Measurements from ENCODE around the gene CLIP1. TPM values are rescaled to one million over a fixed set of nuclear protein-coding genes. Genes with fewer than 3 reads are reported as not detected.

Gene CLIP1
- total RNA-seq, 1 donor from 2014 or later = 55.8 TPM

GRCh38 chr12:122411537-122411936 is 10.9 kb downstream of the CLIP1 start:
- H3K27ac Mint-ChIP-seq (ENCODE audit: unreplicated experiment) = no peak overlapping the region
- H3K27me3 Mint-ChIP-seq (ENCODE audit: low read depth) = no peaks in the 10 kb centered on the region
- no peaks in the 10 kb centered on the region for H3K9me3 Mint-ChIP-seq
- TF ChIP-seq, protein P1, sequence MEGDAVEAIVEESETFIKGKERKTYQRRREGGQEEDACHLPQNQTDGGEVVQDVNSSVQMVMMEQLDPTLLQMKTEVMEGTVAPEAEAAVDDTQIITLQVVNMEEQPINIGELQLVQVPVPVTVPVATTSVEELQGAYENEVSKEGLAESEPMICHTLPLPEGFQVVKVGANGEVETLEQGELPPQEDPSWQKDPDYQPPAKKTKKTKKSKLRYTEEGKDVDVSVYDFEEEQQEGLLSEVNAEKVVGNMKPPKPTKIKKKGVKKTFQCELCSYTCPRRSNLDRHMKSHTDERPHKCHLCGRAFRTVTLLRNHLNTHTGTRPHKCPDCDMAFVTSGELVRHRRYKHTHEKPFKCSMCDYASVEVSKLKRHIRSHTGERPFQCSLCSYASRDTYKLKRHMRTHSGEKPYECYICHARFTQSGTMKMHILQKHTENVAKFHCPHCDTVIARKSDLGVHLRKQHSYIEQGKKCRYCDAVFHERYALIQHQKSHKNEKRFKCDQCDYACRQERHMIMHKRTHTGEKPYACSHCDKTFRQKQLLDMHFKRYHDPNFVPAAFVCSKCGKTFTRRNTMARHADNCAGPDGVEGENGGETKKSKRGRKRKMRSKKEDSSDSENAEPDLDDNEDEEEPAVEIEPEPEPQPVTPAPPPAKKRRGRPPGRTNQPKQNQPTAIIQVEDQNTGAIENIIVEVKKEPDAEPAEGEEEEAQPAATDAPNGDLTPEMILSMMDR (conservative IDR thresholded peaks at IDR 0.05) = no peak
- peaks cover 7% of the 10 kb centered on the region for H3K36me3 Mint-ChIP-seq (ENCODE audit: low read depth)
- H3K4me3 Mint-ChIP-seq = no peak overlapping the region
- DNase-seq (ENCODE audit: low read depth, low spot score) = no peak
- H3K4me1 Mint-ChIP-seq = peaks cover 15% of the 10 kb centered on the region

- Mint-ChIP-seq H3K27me3 (ENCODE audit: low read depth) (no peaks in the 10 kb centered on the region), H3K9me3 (no peaks in the 10 kb centered on the region), H3K4me3 (no peak overlapping the region), H3K4me1 (peaks cover 13% of the 10 kb centered on the region), H3K27ac (ENCODE audit: unreplicated experiment) (no peak overlapping the region), H3K36me3 (ENCODE audit: low read depth) (peaks cover 10% of the 10 kb centered on the region)
- TF ChIP-seq, protein P1 (conservative IDR thresholded peaks at IDR 0.05) = no peak
- DNase-seq (ENCODE audit: low read depth, low spot score) = no peak
These were observed 15.3 kb downstream of the CLIP1 start for GRCh38 chr12:122407208-122407607.

DNA sequence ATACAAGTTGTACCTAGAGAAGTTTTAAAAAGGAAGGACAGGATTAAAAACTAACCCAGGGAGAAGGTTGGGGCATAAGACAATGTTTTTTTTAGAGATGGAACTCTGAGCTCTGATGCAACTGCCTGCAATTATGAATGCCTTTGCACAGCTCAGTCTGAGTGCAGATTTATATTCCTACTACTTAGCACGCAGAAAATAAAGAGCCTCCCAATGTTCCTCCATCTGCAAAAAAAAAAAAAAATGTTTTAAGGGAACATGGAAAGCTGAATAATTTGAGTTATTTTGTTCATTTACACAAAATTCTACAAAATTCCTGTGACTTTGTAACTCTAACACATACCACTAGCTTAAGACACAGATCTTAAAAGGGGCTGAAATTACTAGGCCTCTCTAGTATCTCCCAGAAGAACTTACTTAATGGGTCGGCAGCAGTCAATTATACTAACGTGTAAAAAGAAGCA is 15.7 kb downstream of the CLIP1 start:
- Mint-ChIP-seq H3K27me3 (ENCODE audit: low read depth) (no peaks in the 10 kb centered on the region), H3K4me3 (no peak overlapping the region), H3K27ac (ENCODE audit: unreplicated experiment) (peak overlapping the region; percentile 48), H3K36me3 (ENCODE audit: low read depth) (peaks cover 10% of the 10 kb centered on the region), H3K4me1 (peaks cover 13% of the 10 kb centered on the region), H3K9me3 (no peaks in the 10 kb centered on the region)
- no peak for DNase-seq (ENCODE audit: low read depth, low spot score)
- TF ChIP-seq, protein P1 (conservative IDR thresholded peaks at IDR 0.05) = no peak

GRCh38 chr12:122403831-122404230 is 18.6 kb downstream of the CLIP1 start:
- Mint-ChIP-seq H3K4me3 (no peak overlapping the region), H3K36me3 (ENCODE audit: low read depth) (peaks cover 3% of the 10 kb centered on the region), H3K27me3 (ENCODE audit: low read depth) (no peaks in the 10 kb centered on the region), H3K9me3 (no peaks in the 10 kb centered on the region), H3K4me1 (peaks cover 30% of the 10 kb centered on the region), H3K27ac (ENCODE audit: unreplicated experiment) (peak overlapping the region; percentile 63)
- TF ChIP-seq, protein P1 (conservative IDR thresholded peaks at IDR 0.05) = no peak
- DNase-seq (ENCODE audit: low read depth, low spot score) = no peak

DNA sequence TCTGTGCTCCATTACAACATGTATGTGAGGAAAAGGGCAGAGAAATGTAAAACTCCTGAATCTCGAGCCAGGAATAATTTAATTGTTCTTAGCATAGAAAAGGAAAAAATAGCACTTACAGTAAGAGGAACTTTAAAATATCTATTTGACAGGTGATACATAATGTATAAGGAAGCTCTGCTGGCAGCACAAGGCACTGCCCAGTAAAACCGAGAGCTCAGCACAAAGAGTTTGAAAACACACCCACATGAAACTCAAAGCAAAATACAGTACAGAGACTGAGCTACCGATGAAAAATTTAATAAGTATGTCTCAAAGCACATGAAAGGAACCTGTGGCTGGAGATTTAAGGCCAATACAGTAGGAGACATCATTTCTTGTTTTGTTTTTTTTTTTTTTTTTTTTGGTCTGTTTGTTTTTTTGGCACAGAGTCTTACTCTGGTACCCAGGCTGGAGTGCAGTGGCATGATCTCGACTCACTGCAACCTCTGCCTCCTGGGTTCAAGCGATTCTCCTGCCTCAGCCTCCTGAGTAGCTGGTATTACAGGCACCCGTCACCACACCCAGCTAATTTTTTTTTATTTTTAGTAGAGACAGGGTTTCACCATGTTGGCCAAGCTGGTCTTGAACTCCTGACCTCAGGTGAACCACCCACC is 19.2 kb downstream of the CLIP1 start:
- Mint-ChIP-seq H3K4me1 (peaks cover 30% of the 10 kb centered on the region), H3K27ac (ENCODE audit: unreplicated experiment) (no peak overlapping the region), H3K36me3 (ENCODE audit: low read depth) (peaks cover 3% of the 10 kb centered on the region), H3K9me3 (no peaks in the 10 kb centered on the region), H3K4me3 (no peak overlapping the region), H3K27me3 (ENCODE audit: low read depth) (no peaks in the 10 kb centered on the region)
- TF ChIP-seq, protein P1 (conservative IDR thresholded peaks at IDR 0.05) = peak; percentile 19
- no peak for DNase-seq (ENCODE audit: low read depth, low spot score)

Measured in neural crest cell (in vitro differentiated cells).